WERI-Rb-1 (cell line): Measurements from ENCODE around the gene PRR15L.

Source experiments
- DNase-seq: peaks from one replicate; pipeline ENCODE4 v3.0.0-alpha.2; 2020
- H3K27ac ChIP-seq: fragments of 250-450 bp; sonication (Bioruptor Pico); 2 replicates; pipeline ENCODE4 v1.5.1; 2020; ENCODE audit warnings: mild to moderate bottlenecking, moderate library complexity
- H3K27me3 ChIP-seq: fragments of 250-450 bp; sonication (Bioruptor Pico); 2 replicates; pipeline ENCODE4 v1.5.1; 2021; ENCODE audit warnings: mild to moderate bottlenecking, low read depth, moderate library complexity; ENCODE audit not compliant: insufficient read depth, severe bottlenecking
- H3K36me3 ChIP-seq: fragments of 250-450 bp; sonication (Bioruptor Pico); 2 replicates; pipeline ENCODE4 v1.5.1; 2020; ENCODE audit warnings: mild to moderate bottlenecking, moderate library complexity
- H3K4me3 ChIP-seq: 2 replicates; pipeline ENCODE4 v1.5.1; 2011; ENCODE audit warnings: low read depth, mild to moderate bottlenecking, control low read depth, low read length
- H3K9me3 ChIP-seq: fragments of 250-450 bp; sonication (Bioruptor Pico); 2 replicates; pipeline ENCODE4 v1.5.1; 2021; ENCODE audit warnings: mild to moderate bottlenecking, moderate library complexity; ENCODE audit not compliant: severe bottlenecking
- TF ChIP-seq, protein P1 (sequence below): IDR thresholded peaks from 2 replicates; pipeline ENCODE4 v1.5.1; 2011; ENCODE audit warnings: low read depth, mild to moderate bottlenecking, control low read depth, inconsistent platforms, low read length

The PRR15L gene

DNA sequence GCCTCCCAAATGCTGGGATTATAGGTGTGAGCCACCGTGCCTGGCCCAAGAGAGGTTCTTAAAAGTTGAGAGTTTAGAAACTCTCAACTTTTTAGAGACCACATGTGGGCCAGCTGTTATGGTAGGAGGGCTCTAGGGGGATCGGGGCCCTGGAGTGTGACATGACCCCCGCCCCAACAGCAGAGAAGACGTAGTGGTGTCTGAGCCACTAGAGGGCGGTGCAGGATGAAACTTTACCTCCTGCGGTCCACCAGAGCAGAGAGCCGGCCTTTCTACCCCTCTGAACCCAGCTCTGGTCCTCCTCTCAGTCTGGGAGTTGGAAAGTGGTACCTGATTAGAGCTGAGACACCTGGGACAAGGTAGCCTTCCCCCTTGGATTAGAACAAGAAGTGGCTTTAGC lies 20.6 kb upstream of the PRR15L start:
- Histone ChIP-seq H3K27ac (no peak overlapping the region), H3K4me3 (no peak overlapping the region), H3K9me3 (no peaks in the 10 kb centered on the region), H3K36me3 (peaks cover 96% of the 10 kb centered on the region), H3K27me3 (no peaks in the 10 kb centered on the region)
- DNase-seq, result peak; percentile 89
- TF ChIP-seq, protein P1, sequence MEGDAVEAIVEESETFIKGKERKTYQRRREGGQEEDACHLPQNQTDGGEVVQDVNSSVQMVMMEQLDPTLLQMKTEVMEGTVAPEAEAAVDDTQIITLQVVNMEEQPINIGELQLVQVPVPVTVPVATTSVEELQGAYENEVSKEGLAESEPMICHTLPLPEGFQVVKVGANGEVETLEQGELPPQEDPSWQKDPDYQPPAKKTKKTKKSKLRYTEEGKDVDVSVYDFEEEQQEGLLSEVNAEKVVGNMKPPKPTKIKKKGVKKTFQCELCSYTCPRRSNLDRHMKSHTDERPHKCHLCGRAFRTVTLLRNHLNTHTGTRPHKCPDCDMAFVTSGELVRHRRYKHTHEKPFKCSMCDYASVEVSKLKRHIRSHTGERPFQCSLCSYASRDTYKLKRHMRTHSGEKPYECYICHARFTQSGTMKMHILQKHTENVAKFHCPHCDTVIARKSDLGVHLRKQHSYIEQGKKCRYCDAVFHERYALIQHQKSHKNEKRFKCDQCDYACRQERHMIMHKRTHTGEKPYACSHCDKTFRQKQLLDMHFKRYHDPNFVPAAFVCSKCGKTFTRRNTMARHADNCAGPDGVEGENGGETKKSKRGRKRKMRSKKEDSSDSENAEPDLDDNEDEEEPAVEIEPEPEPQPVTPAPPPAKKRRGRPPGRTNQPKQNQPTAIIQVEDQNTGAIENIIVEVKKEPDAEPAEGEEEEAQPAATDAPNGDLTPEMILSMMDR, result peak; percentile 93

DNA sequence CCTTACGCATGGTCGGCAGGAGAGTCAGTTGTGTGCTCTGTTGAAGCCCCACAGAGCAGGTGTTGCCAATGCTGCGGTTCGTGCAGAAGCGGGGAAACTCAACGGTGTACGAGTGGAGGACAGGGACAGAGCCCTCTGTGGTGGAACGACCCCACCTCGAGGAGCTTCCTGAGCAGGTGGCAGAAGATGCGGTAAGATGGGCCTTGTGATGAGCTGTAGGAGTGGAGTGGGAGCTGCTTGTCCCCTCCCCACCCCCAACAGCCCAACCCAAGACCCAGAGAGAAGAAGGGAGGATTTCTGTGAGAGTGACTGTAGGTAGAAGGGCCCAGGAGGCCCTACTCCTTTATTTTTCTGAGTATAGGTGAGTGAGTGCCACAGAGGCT lies 18.1 kb upstream of the PRR15L start:
- no peak overlapping the region for H3K4me3 ChIP-seq
- H3K27ac ChIP-seq, result no peak overlapping the region
- peaks cover 84% of the 10 kb centered on the region for H3K36me3 ChIP-seq
- no peaks in the 10 kb centered on the region for H3K9me3 ChIP-seq
- no peaks in the 10 kb centered on the region for H3K27me3 ChIP-seq
- no peak for DNase-seq
- TF ChIP-seq, protein P1, result no peak

DNA sequence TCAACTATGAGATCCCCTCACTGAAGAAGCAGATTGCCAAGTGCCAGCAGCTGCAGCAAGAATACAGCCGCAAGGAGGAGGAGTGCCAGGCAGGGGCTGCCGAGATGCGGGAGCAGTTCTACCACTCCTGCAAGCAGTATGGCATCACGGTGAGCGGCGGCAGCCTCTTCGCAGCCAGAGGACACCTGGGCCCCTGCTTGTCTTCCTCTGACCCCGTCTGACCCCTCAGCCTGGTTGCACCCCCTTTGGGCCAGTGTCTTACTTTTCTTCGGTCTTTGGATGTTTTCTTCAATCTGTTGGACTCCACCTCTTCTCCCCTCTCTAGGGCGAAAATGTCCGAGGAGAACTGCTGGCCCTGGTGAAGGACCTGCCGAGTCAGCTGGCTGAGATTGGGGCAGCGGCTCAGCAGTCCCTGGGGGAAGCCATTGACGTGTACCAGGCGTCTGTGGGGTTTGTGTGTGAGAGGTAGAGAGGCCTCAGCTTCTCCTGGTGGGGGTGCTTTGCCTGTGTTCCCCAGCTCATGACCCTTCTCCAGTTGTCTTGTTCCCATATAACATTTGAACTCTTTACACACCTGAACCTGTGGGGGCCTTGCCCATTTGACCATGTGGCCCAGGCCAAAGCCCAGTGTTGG lies 17.6 kb upstream of the PRR15L start:
- DNase-seq, result no peak
- Histone ChIP-seq H3K36me3 (peaks cover 79% of the 10 kb centered on the region), H3K9me3 (no peaks in the 10 kb centered on the region), H3K27me3 (no peaks in the 10 kb centered on the region), H3K27ac (no peak overlapping the region), H3K4me3 (no peak overlapping the region)
- TF ChIP-seq, protein P1, result no peak

DNA sequence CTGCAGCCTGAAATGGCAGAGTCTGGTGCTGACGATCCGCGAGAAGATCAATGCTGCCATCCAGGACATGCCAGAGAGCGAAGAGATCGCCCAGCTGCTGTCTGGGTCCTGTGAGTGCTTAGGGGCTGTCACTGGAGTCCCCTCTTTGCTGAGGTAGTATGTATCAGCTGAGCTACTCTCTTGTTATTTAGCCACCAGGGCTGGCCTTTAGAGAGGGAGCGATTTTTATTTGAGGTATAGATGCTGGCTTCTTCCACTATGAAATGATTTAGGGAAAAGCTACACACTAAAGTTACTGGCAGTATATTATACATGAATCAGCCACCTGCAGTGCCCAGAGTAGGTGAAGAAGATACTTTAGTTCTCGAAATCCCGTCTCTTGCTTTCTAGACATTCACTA lies 15.9 kb upstream of the PRR15L start:
- no peaks in the 10 kb centered on the region for H3K9me3 ChIP-seq
- no peak for DNase-seq
- H3K27me3 ChIP-seq, result no peaks in the 10 kb centered on the region
- H3K4me3 ChIP-seq, result no peak overlapping the region
- TF ChIP-seq, protein P1, result no peak
- H3K27ac ChIP-seq, result no peak overlapping the region
- peaks cover 61% of the 10 kb centered on the region for H3K36me3 ChIP-seq

DNA sequence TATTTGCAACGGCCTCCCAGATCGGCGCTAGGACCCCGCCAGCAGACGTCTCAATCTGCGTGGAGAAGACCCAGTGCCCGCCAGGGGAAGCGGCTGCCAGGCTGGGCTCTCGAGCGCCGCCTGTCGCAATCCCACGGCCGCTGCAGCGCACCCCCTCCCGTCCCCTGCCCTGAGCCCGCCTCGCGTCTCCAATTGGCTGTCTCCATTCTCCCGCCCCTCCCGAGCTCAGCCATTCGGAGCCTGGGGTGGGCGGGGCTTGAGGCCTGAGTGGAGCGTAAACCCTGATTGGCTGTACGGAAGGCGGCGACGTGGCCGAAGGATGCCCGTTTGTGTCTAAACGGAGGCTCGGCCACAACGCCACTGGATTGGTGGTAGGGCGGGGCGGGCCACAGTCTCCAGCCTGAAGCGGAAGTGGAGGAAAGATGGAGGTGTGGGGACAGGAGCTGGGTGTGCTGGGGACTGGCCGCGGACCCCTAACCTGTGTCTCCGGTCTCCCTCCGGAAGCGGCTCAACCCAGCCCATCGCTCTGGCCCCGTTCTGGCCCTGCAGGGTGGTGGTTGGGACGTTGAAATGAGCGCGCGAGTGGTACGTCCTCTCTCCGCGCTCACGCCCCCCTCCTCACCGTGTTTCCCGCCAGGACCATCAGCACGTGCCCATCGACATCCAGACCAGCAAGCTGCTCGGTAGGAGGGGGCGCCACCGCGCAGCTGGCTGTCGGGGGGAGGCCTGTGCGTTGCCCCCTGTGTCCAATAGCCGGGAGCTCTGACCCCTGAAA lies 13.2 kb upstream of the PRR15L start, which contains the start of gene CDK5RAP3:
Gene CDK5RAP3 (plus strand): TSS at position 389 of the 775 bp plus-strand sequence. CDS start 34 bp downstream, at position 423.
- H3K27ac ChIP-seq, result peak within 1 kb of the TSS; percentile 87
- H3K27me3 ChIP-seq, result no peaks in the 10 kb centered on the region
- H3K4me3 ChIP-seq, result peak within 1 kb of the TSS; percentile 68
- H3K36me3 ChIP-seq, result peaks cover 35% of the 10 kb centered on the region
- H3K9me3 ChIP-seq, result no peaks in the 10 kb centered on the region
- TF ChIP-seq, protein P1, result peak; percentile 99
- DNase-seq, result peak; percentile 100
